Jurkat, Clone E6-1 (cell line): ENCODE results near the gene MOCS2.
A peak's percentile ranks its signal among the peaks of the same experiment; 100 is the strongest.

Experiments
- DNase-seq: peaks from one replicate; pipeline ENCODE4 v3.0.0-alpha.2; 2011; ENCODE audit warnings: low read depth, low spot score
- H3K4me3 ChIP-seq: 2 replicates; pipeline ENCODE4 v1.5.1; 2011; ENCODE audit warnings: mild to moderate bottlenecking, low read length, control low read depth, moderate library complexity

MOCS2 gene

DNA sequence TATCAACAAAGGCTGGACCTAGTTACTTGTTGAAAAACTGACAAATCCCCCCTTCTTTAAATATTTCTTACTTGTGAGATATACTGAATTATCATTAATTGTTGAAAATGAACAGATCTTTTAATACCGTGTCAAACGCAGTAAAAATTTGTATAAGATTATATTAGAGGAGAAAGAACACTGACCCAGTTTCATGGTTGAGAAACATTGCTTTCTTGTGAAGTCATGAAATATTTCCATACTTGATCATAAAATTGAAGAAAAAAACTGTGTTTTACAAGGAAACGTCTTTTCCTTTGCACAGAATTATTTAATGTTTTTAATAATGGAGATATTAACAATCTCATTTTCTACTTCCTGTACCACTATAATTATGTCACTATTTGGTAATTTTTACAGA lies 45.8 kb downstream of the MOCS2 start:
- DNase-seq, result no peak
- no peak overlapping the region for H3K4me3 ChIP-seq

DNA sequence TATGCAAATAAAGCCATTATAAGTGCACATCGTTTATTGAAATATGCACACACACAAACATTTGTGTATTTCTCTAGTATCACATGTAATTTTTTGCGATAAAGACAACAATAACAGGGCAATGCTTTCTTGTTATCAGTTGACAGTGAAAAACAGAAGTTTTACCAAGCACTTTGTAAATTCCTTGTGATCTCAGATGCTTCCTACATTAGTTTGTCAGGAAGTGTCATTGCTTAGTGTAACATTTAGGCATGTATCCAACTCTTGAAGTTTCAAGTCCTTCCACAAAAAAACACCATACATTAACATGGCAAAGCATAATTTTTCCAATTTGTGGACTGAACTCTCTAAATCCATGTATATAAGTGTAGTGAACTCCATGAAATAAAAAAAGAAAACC lies 46.4 kb downstream of the MOCS2 start:
- DNase-seq, result no peak
- H3K4me3 ChIP-seq, result no peak overlapping the region

DNA sequence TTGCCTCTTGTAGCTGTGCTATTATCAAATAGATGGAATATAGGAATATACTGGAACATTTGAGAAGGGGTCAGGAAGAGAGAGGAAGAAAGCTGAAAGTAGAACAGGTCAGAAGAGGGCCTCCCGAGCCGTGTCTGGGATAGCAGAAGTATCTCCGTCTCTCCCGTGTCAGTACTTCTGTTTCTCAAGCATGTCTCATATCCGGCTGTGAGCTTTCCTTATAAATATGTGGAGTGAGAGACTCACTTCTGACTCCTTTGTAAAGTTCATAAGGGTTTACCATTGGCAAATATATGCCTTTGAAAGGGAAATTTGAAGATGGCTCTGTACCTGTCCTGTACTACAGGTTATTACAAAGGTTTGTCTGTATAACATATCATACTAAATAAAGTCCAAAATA lies 50.3 kb downstream of the MOCS2 start:
- no peak for DNase-seq
- H3K4me3 ChIP-seq, result no peak overlapping the region

DNA sequence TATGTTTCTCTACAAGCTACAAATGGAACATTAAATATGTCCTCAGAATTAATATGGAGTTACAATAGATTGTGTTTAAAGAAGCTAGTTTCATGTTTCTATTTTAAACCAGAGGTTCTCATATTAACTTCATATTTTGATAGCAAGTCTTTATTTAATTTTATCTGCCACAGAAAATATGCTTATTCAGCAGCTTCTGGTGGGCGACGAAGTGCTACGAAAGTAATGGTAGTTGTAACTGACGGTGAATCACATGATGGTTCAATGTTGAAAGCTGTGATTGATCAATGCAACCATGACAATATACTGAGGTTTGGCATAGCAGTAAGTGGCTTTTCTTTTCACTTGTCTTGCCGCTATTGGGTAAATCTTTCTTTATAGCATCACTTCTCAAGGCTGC lies 54.2 kb downstream of the MOCS2 start:
- no peak overlapping the region for H3K4me3 ChIP-seq
- DNase-seq, result no peak

DNA sequence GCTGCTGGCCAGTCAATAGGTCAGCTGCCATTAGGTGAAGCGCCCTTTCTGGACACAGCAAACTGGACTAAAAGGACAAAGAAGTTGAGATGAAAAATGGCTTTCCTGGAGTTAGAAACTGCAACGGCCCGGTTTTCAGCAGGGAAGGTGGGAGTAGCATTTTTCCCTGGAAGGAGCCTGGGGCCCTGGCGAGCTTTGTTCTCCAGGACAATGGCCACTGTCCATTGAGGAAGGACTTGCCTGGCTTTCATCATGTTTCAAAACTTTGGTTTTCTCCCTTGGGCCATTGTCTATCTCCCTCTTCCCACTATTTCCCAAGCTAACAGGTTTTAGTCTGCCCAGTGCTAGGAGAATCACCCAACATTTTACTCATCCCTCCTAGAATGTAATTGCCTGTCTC lies 56.2 kb downstream of the MOCS2 start:
- no peak for DNase-seq
- no peak overlapping the region for H3K4me3 ChIP-seq

DNA sequence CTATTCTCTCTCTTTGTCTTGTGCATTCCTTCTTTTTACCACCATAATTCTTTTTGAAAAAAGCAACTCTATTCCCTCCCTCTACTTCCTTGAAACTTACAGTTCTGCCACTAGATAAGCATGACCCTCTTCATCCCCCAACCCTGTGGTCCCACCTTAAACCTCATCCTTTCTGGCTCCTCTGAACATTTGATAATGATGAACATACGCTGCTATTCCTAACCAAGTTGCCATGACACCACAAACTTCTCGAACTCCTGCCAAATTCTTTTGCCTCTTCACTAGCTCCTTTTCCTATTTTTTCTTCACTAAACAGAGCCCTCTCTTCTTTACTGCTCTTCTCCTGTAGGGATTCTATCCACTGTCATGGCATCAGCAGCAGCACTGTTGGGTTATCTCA lies 57.1 kb downstream of the MOCS2 start:
- peak; percentile 50 for DNase-seq
- no peak overlapping the region for H3K4me3 ChIP-seq

DNA sequence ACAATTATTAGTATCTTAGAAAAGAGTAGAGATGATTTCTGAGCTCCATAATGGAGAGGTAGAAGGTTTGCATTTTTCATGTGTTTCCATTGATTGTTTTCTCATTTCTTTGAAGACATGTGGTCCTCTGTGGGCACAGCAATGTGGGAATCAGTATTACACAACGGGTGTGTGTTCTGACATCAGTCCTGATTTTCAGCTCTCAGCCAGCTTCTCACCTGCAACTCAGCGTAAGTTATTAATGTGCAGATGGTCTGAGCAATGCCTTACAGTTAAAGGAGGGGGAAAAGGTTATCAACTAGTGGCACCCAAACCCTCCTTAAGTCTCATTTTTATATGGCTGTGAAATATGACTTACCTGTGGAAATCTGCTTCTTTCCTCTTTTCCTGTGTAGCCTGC lies 61.3 kb downstream of the MOCS2 start:
- DNase-seq, result no peak

More for the DNA sequence above, 61.3 kb downstream of the MOCS2 start:
- no peak overlapping the region for H3K4me3 ChIP-seq
